GM18858 (cell line): ENCODE data around the gene SUMO1.
A peak's percentile ranks its signal among the peaks of the same experiment; 100 is the strongest.
"Not testable (repeated sequence)": the region's sequence is repeated elsewhere in the genome, so short reads cannot be mapped to it uniquely, and the experiment has no call there.

Experiments
- ATAC-seq: cut with Tn5 transposase; IDR thresholded peaks from one replicate; pipeline ENCODE4 v1.9.1; 2021; ENCODE audit not compliant: unreplicated experiment

Gene SUMO1

GRCh38 chr2:202238234-202239197 lies at the start of gene SUMO1:
TSS of gene SUMO1 (minus strand) at chr2:202238597. CDS start at chr2:202238451, 146 bp downstream.
- peak; percentile 96 for ATAC-seq

- no peak for ATAC-seq
Measured at GRCh38 chr2:202286595-202286994, 48.2 kb upstream of the SUMO1 start.

GRCh38 chr2:202278944-202279343 lies 40.5 kb upstream of the SUMO1 start:
- no peak for ATAC-seq

- ATAC-seq: no peak
Measured at GRCh38 chr2:202278036-202278760, 39.8 kb upstream of the SUMO1 start.

GRCh38 chr2:202276078-202276720 lies 37.8 kb upstream of the SUMO1 start:
- not testable (repeated sequence) for ATAC-seq

- no peak for ATAC-seq
Measured at GRCh38 chr2:202270487-202270886, 32.1 kb upstream of the SUMO1 start.

- ATAC-seq: no peak
Measured at GRCh38 chr2:202269585-202269984, 31.2 kb upstream of the SUMO1 start.

GRCh38 chr2:202267495-202267894 lies 29.1 kb upstream of the SUMO1 start:
- no peak for ATAC-seq

- ATAC-seq: peak; percentile 79
Measured at GRCh38 chr2:202265467-202266277, 27.3 kb upstream of the SUMO1 start, which contains the start of gene NOP58. TSS of gene NOP58 (plus strand) at chr2:202265763. CDS start at chr2:202265942, 179 bp downstream.

- no peak for ATAC-seq
Measured at GRCh38 chr2:202261531-202261930, 23.1 kb upstream of the SUMO1 start.

GRCh38 chr2:202251494-202251893 lies 13.1 kb upstream of the SUMO1 start:
- ATAC-seq: no peak

GRCh38 chr2:202249521-202250253 lies 11.3 kb upstream of the SUMO1 start:
- ATAC-seq: no peak

GRCh38 chr2:202247710-202248109 lies 9.3 kb upstream of the SUMO1 start:
- ATAC-seq: not testable (repeated sequence)

- ATAC-seq: no peak
Measured at GRCh38 chr2:202237787-202238233, 587 bp downstream of the SUMO1 start.

- no peak for ATAC-seq
Measured at GRCh38 chr2:202221873-202222272, 16.5 kb downstream of the SUMO1 start.

- ATAC-seq: no peak
Measured at GRCh38 chr2:202215179-202215578, 23.2 kb downstream of the SUMO1 start.

GRCh38 chr2:202208526-202208925 lies 29.9 kb downstream of the SUMO1 start:
- ATAC-seq: no peak

GRCh38 chr2:202204855-202205254 lies 33.5 kb downstream of the SUMO1 start:
- no peak for ATAC-seq

- no peak for ATAC-seq
Measured at GRCh38 chr2:202203348-202203747, 35.0 kb downstream of the SUMO1 start.
